AG09319 (cell line): ENCODE data around the gene ADCK2.

Experiments used
- DNase-seq: peaks from one replicate; pipeline ENCODE4 v3.0.0-alpha.2; 2010; ENCODE audit warnings: low read depth; ENCODE audit errors: extremely low read depth
- CTCF ChIP-seq: IDR thresholded peaks from 2 replicates; pipeline ENCODE4 v1.5.1; 2011; ENCODE audit warnings: low read depth, mild to moderate bottlenecking, inconsistent platforms, low read length, moderate library complexity

Gene ADCK2

GRCh38 chr7:140723006-140723405 lies 50.3 kb downstream of the ADCK2 start:
- TF ChIP-seq CTCF: no peak
- no peak for DNase-seq

- DNase-seq: no peak
- TF ChIP-seq CTCF: no peak
These were observed 50.8 kb downstream of the ADCK2 start for GRCh38 chr7:140723574-140723973.

- TF ChIP-seq CTCF: no peak
- DNase-seq: no peak
These were observed 52.0 kb downstream of the ADCK2 start for GRCh38 chr7:140724706-140725105.

- TF ChIP-seq CTCF: peak; percentile 40
- no peak for DNase-seq
These were observed 53.5 kb downstream of the ADCK2 start for GRCh38 chr7:140726281-140726680.

- no peak for DNase-seq
- TF ChIP-seq CTCF: no peak
These were observed 59.7 kb downstream of the ADCK2 start for GRCh38 chr7:140732416-140732815.

- TF ChIP-seq CTCF: no peak
- no peak for DNase-seq
These were observed 61.4 kb downstream of the ADCK2 start for GRCh38 chr7:140734096-140734495.

GRCh38 chr7:140734729-140735128 lies 62.0 kb downstream of the ADCK2 start:
- TF ChIP-seq CTCF: no peak
- DNase-seq: no peak
